ENCODE data around the gene ACIN1.

DNA sequence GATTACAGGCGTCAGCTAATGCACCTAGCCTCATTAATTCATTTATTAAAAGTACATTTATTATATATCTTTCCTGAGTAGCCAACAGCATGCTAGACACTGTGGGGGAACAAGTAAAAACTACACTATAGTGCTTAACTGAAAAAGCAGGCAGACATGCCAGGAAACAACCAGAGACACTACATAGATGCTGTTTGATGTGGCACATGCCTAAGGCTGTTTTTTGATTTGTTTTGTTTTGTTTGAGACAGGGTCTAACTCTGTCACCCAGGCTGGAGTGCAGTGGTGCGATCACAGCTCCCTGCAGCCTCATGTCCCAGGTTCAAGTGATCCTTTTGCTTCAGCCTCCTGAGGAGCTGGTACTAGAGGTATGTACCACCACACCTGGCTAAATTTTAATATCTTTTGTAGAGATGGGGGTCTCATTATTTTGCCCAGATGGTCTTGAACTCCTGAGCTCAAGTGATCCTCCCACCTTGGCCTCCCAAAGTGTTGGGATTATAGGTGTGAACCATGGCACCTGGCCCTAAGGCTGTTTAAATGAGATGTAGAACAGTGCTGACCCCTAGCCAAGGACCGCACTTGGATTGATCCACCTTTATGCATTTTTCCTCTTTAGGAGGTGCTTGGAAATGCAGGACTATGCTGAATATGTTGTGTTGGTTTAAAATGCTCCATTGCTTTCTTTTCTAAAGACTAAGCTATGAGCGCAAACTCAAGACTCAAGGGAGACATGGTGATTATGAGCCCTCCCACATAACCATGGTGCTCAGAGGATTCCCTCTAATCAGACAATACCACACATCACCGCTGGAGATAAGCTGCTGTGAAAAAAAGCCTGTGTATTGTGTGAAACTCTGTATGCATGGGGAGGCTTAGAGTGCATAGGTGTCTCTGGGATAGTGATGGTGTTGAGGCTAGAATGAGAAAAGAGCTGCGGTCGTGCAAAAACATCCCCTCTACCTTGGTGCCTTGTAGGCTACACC, 74.5 kb downstream of the ACIN1 start:
- TF ChIP-seq CEBPB (IDR thresholded peaks at IDR 0.05; ENCODE audit: borderline replicate concordance in 1 of 2, low read depth in 2 of 2, low read length in 2 of 2), result no peak
- TF ChIP-seq, protein P1, sequence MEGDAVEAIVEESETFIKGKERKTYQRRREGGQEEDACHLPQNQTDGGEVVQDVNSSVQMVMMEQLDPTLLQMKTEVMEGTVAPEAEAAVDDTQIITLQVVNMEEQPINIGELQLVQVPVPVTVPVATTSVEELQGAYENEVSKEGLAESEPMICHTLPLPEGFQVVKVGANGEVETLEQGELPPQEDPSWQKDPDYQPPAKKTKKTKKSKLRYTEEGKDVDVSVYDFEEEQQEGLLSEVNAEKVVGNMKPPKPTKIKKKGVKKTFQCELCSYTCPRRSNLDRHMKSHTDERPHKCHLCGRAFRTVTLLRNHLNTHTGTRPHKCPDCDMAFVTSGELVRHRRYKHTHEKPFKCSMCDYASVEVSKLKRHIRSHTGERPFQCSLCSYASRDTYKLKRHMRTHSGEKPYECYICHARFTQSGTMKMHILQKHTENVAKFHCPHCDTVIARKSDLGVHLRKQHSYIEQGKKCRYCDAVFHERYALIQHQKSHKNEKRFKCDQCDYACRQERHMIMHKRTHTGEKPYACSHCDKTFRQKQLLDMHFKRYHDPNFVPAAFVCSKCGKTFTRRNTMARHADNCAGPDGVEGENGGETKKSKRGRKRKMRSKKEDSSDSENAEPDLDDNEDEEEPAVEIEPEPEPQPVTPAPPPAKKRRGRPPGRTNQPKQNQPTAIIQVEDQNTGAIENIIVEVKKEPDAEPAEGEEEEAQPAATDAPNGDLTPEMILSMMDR (IDR thresholded peaks at IDR 0.05 in 2 of 3, conservative IDR thresholded peaks at IDR 0.05 in 1 of 3; ENCODE audit: control insufficient read depth in 2 of 3, extremely low read depth in 1 of 3, insufficient read depth in 1 of 3, low read depth in 3 of 3, low read length in 3 of 3), result no peak
- TF ChIP-seq, protein P2, sequence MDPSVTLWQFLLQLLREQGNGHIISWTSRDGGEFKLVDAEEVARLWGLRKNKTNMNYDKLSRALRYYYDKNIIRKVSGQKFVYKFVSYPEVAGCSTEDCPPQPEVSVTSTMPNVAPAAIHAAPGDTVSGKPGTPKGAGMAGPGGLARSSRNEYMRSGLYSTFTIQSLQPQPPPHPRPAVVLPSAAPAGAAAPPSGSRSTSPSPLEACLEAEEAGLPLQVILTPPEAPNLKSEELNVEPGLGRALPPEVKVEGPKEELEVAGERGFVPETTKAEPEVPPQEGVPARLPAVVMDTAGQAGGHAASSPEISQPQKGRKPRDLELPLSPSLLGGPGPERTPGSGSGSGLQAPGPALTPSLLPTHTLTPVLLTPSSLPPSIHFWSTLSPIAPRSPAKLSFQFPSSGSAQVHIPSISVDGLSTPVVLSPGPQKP (IDR thresholded peaks at IDR 0.05; ENCODE audit: low read depth, low read length), result no peak
- TF ChIP-seq, protein P3, sequence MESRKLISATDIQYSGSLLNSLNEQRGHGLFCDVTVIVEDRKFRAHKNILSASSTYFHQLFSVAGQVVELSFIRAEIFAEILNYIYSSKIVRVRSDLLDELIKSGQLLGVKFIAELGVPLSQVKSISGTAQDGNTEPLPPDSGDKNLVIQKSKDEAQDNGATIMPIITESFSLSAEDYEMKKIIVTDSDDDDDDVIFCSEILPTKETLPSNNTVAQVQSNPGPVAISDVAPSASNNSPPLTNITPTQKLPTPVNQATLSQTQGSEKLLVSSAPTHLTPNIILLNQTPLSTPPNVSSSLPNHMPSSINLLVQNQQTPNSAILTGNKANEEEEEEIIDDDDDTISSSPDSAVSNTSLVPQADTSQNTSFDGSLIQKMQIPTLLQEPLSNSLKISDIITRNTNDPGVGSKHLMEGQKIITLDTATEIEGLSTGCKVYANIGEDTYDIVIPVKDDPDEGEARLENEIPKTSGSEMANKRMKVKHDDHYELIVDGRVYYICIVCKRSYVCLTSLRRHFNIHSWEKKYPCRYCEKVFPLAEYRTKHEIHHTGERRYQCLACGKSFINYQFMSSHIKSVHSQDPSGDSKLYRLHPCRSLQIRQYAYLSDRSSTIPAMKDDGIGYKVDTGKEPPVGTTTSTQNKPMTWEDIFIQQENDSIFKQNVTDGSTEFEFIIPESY (IDR thresholded peaks at IDR 0.05), result no peak
- TF ChIP-seq TCF7 (IDR thresholded peaks at IDR 0.05; ENCODE audit: borderline replicate concordance), result no peak
- TF ChIP-seq ZNF384 (IDR thresholded peaks at IDR 0.05; ENCODE audit: borderline replicate concordance, low read depth, low read length), result no peak
- no peak for TF ChIP-seq POLR2A (IDR thresholded peaks at IDR 0.05; ENCODE audit: low read depth, low read length)
- TF ChIP-seq, protein P4, sequence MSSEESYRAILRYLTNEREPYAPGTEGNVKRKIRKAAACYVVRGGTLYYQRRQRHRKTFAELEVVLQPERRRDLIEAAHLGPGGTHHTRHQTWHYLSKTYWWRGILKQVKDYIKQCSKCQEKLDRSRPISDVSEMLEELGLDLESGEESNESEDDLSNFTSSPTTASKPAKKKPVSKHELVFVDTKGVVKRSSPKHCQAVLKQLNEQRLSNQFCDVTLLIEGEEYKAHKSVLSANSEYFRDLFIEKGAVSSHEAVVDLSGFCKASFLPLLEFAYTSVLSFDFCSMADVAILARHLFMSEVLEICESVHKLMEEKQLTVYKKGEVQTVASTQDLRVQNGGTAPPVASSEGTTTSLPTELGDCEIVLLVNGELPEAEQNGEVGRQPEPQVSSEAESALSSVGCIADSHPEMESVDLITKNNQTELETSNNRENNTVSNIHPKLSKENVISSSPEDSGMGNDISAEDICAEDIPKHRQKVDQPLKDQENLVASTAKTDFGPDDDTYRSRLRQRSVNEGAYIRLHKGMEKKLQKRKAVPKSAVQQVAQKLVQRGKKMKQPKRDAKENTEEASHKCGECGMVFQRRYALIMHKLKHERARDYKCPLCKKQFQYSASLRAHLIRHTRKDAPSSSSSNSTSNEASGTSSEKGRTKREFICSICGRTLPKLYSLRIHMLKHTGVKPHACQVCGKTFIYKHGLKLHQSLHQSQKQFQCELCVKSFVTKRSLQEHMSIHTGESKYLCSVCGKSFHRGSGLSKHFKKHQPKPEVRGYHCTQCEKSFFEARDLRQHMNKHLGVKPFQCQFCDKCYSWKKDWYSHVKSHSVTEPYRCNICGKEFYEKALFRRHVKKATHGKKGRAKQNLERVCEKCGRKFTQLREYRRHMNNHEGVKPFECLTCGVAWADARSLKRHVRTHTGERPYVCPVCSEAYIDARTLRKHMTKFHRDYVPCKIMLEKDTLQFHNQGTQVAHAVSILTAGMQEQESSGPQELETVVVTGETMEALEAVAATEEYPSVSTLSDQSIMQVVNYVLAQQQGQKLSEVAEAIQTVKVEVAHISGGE (CRISPR knock-in tag; IDR thresholded peaks at IDR 0.05), result no peak

All from GM12878 (cell line).